ENCODE measurements around the gene C14orf39. TPM values are rescaled to one million over a fixed set of nuclear protein-coding genes. Genes with fewer than 3 reads are reported as not detected.

Gene C14orf39
- total RNA-seq, 2 donors from 2014 or later, result not detected

DNA sequence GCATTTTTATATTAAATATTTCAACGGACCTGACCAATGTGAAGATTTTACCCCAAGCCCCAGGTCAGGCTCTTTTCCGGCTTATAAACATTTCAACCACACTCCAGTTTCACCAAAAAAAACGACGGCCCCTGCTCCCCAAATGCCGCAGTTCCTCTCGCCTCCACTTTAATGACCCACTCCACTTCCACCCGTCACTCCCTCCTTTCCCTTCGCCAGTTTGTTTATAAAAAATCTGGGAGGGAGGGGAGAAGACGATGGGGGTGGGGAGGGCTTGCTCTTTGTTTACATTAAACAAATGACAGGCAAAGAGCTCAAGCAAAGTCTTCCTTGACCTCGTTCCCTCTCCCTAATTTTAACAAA, 28.5 kb upstream of the C14orf39 start:
- Histone ChIP-seq H3K4me1 (peaks cover 35% of the 10 kb centered on the region), H3K27me3 (peaks cover 3 to 50% of the 10 kb centered on the region in 2 donors), H3K36me3 (replicated peaks in 1 of 2; ENCODE audit: insufficient read depth in 1 of 2, low read depth in 2 of 2) (no peaks in the 10 kb centered on the region), H3K27ac (no peak overlapping the region), H3K9me3 (no peaks in the 10 kb centered on the region), H3K4me3 (no peak overlapping the region)
- TF ChIP-seq POLR2A (IDR thresholded peaks at IDR 0.05) (no peak), CTCF (IDR thresholded peaks at IDR 0.05) (no peak)
- intact Hi-C loops (cut with DNase I), result no loop called here
- no peak for ATAC-seq
- DNase-seq, result no peak
- 5 to 6% methylated on average over 10 of the region's 10 CpGs for WGBS, 2 donors

GRCh38 chr14:60512973-60513571, 27.2 kb upstream of the C14orf39 start:
- no peak for TF ChIP-seq POLR2A (IDR thresholded peaks at IDR 0.05)
- TF ChIP-seq CTCF (IDR thresholded peaks at IDR 0.05), result no peak
- no peaks in the 10 kb centered on the region for H3K9me3 ChIP-seq
- DNase-seq (no peak), ATAC-seq (no peak)
- H3K36me3 ChIP-seq (replicated peaks in 1 of 2; ENCODE audit: insufficient read depth in 1 of 2, low read depth in 2 of 2), result no peaks in the 10 kb centered on the region
- intact Hi-C loops (cut with DNase I), result no loop called here
- H3K27ac ChIP-seq, result no peak overlapping the region
- H3K4me3 ChIP-seq, result no peak overlapping the region
- H3K27me3 ChIP-seq, result peaks cover 3 to 60% of the 10 kb centered on the region in 2 donors
- WGBS, 2 donors, result 4 to 13% methylated on average over 6 to 7 of the region's 7 CpGs
- H3K4me1 ChIP-seq, result peaks cover 43% of the 10 kb centered on the region

- no peak overlapping the region for H3K27ac ChIP-seq
- 8% methylated on average over 2 of the region's 2 CpGs for WGBS, 2 donors
These were observed 26.3 kb upstream of the C14orf39 start for GRCh38 chr14:60512126-60512525.

GRCh38 chr14:60510951-60511599, 25.2 kb upstream of the C14orf39 start:
- peaks cover 3 to 71% of the 10 kb centered on the region in 2 donors for H3K27me3 ChIP-seq
- no peak overlapping the region for H3K4me3 ChIP-seq
- no peaks in the 10 kb centered on the region for H3K9me3 ChIP-seq
- peaks cover 47% of the 10 kb centered on the region for H3K4me1 ChIP-seq
- no peak for DNase-seq
- no peaks in the 10 kb centered on the region for H3K36me3 ChIP-seq (replicated peaks in 1 of 2; ENCODE audit: insufficient read depth in 1 of 2, low read depth in 2 of 2)
- no peak for TF ChIP-seq CTCF (IDR thresholded peaks at IDR 0.05)
- intact Hi-C loops (cut with DNase I), result no loop called here
- no peak overlapping the region for H3K27ac ChIP-seq
- no peak for ATAC-seq
- 3 to 8% methylated on average over 39 to 49 of the region's 49 CpGs for WGBS, 2 donors

More at GRCh38 chr14:60512126-60512525, 26.3 kb upstream of the C14orf39 start:
- DNase-seq (no peak), ATAC-seq (no peak)
- no peaks in the 10 kb centered on the region for H3K9me3 ChIP-seq
- intact Hi-C loops (cut with DNase I), result no loop called here
- H3K27me3 ChIP-seq, result peaks cover 3 to 68% of the 10 kb centered on the region in 2 donors
- TF ChIP-seq POLR2A (IDR thresholded peaks at IDR 0.05), result no peak
- TF ChIP-seq CTCF (IDR thresholded peaks at IDR 0.05), result no peak
- peaks cover 43% of the 10 kb centered on the region for H3K4me1 ChIP-seq
- no peaks in the 10 kb centered on the region for H3K36me3 ChIP-seq (replicated peaks in 1 of 2; ENCODE audit: insufficient read depth in 1 of 2, low read depth in 2 of 2)
- no peak overlapping the region for H3K4me3 ChIP-seq
